NCI-H69 (cell line): Measurements from ENCODE around the gene TDP2.
"Not testable (repeated sequence)": the region's sequence is repeated elsewhere in the genome, so short reads cannot be mapped to it uniquely, and the experiment has no call there.

Experiments used
- DNase-seq: peaks from one replicate; lab custom pipeline; 2025; lab: John Stamatoyannopoulos, UW

The TDP2 gene

GRCh38 chr6:24680582-24680981 is 13.9 kb upstream of the TDP2 start:
- DNase-seq: no peak

GRCh38 chr6:24678792-24679352 is 12.2 kb upstream of the TDP2 start:
- not testable (repeated sequence) for DNase-seq

- peak; percentile 37 for DNase-seq
Observed at GRCh38 chr6:24673625-24674024, 6.9 kb upstream of the TDP2 start.

- no peak for DNase-seq
Observed at GRCh38 chr6:24672620-24673182, 6.0 kb upstream of the TDP2 start.

- not testable (repeated sequence) for DNase-seq
Observed at GRCh38 chr6:24671077-24671476, 4.4 kb upstream of the TDP2 start.

GRCh38 chr6:24670492-24670891 is 3.8 kb upstream of the TDP2 start:
- DNase-seq: not testable (repeated sequence)

GRCh38 chr6:24668997-24669361 is 2.3 kb upstream of the TDP2 start:
- no peak for DNase-seq

GRCh38 chr6:24668066-24668996 is 1.6 kb upstream of the TDP2 start:
- DNase-seq: not testable (repeated sequence)

- DNase-seq: peak; percentile 54
Observed at GRCh38 chr6:24667378-24667803, 692 bp upstream of the TDP2 start.

- DNase-seq: peak; percentile 83
Observed at GRCh38 chr6:24666097-24666640, 530 bp downstream of the TDP2 start.

- no peak for DNase-seq
Observed at GRCh38 chr6:24664046-24664987, 2.4 kb downstream of the TDP2 start.

- DNase-seq: no peak
Observed at GRCh38 chr6:24663189-24663588, 3.5 kb downstream of the TDP2 start.

- DNase-seq: no peak
Observed at GRCh38 chr6:24662236-24662635, 4.5 kb downstream of the TDP2 start.

GRCh38 chr6:24661759-24662158 is 4.9 kb downstream of the TDP2 start:
- DNase-seq: not testable (repeated sequence)

- DNase-seq: no peak
Observed at GRCh38 chr6:24660105-24660504, 6.6 kb downstream of the TDP2 start.

GRCh38 chr6:24659561-24659960 is 7.1 kb downstream of the TDP2 start:
- no peak for DNase-seq

- DNase-seq: no peak
Observed at GRCh38 chr6:24658573-24659560, 7.8 kb downstream of the TDP2 start.

GRCh38 chr6:24655215-24655614 is 11.5 kb downstream of the TDP2 start:
- no peak for DNase-seq

GRCh38 chr6:24650365-24650764 is 16.3 kb downstream of the TDP2 start:
- no peak for DNase-seq

GRCh38 chr6:24649691-24650090 is 17.0 kb downstream of the TDP2 start:
- DNase-seq: no peak
